Measurements from ENCODE around the gene TPRA1. TPM values are rescaled to one million over a fixed set of nuclear protein-coding genes. Genes with fewer than 3 reads are reported as not detected.

TPRA1 gene
- total RNA-seq, 1 donor from 2014 or later: 54.0 TPM

DNA sequence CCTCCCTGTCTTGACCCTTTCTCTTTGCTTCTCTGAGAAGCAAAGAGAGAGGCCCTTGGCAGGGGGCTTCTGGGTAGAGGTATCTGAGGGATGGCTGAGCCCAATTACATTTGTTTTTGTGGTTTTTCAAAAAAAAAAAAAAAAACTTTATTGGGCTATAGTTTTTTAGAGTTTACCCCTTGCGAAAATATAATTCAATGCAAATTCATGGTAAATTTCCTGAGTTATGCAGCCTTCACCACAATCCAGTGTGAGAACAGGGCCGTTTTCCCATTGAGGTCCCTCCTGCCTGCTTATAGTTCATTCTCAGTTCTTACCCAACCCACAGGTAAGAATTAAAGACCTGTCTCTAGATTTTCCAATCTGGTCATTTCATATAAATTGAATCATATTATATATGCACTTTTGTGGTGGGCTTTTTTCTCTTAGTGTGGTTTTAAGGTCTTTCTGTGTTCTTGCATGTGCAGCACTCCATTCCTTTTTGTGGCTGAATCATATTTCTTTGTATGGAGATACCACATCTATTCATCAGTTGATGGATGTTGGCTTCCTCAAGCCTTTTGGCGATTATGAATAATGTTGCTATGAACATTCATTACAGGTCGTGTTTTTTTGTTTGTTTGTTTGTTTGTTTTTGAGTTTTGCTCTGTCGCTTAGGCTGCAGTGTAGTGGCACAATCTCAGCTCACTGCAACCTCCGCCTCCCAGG, 10.4 kb upstream of the TPRA1 start:
- no peak for DNase-seq (ENCODE audit: extremely low spot score in 2 of 2)
- Histone ChIP-seq H3K4me3 (no peak overlapping the region), H3K27me3 (no peaks in the 10 kb centered on the region), H3K36me3 (no peaks in the 10 kb centered on the region), H3K9me3 (no peaks in the 10 kb centered on the region), H3K4me1 (peaks cover 8% of the 10 kb centered on the region), H3K27ac (no peak overlapping the region)
- intact Hi-C loops (cut with DNase I): no loop called here
- TF ChIP-seq POLR2A (IDR thresholded peaks at IDR 0.05): no peak
- TF ChIP-seq, protein P1, sequence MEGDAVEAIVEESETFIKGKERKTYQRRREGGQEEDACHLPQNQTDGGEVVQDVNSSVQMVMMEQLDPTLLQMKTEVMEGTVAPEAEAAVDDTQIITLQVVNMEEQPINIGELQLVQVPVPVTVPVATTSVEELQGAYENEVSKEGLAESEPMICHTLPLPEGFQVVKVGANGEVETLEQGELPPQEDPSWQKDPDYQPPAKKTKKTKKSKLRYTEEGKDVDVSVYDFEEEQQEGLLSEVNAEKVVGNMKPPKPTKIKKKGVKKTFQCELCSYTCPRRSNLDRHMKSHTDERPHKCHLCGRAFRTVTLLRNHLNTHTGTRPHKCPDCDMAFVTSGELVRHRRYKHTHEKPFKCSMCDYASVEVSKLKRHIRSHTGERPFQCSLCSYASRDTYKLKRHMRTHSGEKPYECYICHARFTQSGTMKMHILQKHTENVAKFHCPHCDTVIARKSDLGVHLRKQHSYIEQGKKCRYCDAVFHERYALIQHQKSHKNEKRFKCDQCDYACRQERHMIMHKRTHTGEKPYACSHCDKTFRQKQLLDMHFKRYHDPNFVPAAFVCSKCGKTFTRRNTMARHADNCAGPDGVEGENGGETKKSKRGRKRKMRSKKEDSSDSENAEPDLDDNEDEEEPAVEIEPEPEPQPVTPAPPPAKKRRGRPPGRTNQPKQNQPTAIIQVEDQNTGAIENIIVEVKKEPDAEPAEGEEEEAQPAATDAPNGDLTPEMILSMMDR (IDR thresholded peaks at IDR 0.05): no peak
- TF ChIP-seq POLR2AphosphoS5 (IDR thresholded peaks at IDR 0.05; ENCODE audit: insufficient read depth in 1 of 2, low read depth in 1 of 2): no peak

DNA sequence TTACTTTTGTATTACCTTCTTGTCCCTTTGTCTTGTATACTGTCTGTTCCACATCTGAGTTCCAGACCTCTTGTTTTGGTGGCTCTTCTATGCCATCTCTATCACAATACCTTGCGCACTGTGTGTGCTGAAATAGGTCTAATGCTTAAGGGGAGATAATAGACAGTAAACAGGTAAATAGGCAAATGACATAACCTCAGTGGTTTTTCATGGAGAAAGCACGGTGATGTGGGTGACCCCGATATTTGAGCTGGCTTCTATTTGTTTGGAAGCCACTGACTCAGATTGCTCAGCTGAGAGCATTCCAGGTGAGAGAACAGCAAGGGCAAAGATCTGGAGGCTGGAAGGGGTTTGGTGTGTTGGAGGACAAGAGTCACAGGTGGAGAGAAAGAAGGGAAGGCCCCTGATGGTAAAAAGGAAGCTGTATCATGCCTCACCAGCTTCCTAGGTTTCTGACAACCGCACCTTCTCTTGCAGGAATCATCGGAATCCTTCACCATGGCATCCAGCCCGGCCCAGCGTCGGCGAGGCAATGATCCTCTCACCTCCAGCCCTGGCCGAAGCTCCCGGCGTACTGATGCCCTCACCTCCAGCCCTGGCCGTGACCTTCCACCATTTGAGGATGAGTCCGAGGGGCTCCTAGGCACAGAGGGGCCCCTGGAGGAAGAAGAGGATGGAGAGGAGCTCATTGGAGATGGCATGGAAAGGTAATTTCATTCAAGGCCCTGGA, 8.5 kb upstream of the TPRA1 start:
- Histone ChIP-seq H3K9me3 (no peaks in the 10 kb centered on the region), H3K27ac (peak overlapping the region; percentile 65), H3K36me3 (no peaks in the 10 kb centered on the region), H3K27me3 (no peaks in the 10 kb centered on the region), H3K4me1 (peaks cover 8% of the 10 kb centered on the region), H3K4me3 (peak overlapping the region; percentile 58 to 66)
- no peak for DNase-seq (ENCODE audit: extremely low spot score in 2 of 2)
- TF ChIP-seq, protein P1 (IDR thresholded peaks at IDR 0.05): no peak
- no peak for TF ChIP-seq POLR2A (IDR thresholded peaks at IDR 0.05)
- TF ChIP-seq POLR2AphosphoS5 (IDR thresholded peaks at IDR 0.05; ENCODE audit: insufficient read depth in 1 of 2, low read depth in 1 of 2): no peak
- intact Hi-C loops (cut with DNase I): no loop called here

DNA sequence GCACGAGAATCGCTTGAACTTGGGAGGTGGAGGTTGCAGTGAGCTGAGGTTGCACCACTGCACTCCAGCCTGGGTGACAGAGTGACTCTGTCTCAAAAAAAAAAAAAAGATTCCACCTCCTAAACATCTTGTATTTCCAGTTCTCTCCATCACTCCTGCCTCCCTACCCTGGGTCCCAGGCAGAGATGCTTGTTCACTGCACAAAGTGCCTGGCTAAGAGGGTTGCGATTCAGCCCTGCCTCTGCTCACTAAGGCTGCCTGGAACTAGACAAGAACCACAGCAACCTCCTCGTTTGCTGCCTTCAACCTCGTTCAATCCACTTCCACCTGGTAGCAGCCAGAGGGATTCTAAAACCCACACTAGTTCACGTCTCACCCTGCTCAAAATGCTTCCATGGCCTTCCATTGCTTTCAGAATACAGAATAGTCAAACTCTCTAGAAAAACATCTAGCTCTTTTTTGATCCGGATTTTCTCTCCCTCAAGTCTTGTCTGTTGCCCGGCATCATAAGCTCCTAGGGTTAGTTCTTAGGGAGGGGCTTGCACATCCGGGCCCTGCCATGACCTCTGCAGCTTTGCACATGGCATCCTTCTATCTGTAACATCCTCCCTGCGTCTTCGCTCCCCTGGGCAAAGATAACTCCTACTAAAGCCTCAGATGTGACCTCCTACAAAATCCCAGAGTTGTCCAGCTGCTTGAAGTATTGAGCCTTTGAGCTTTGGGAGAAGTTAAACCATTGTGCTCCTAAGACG, 6.7 kb upstream of the TPRA1 start:
- DNase-seq (ENCODE audit: extremely low spot score in 2 of 2): no peak
- intact Hi-C loops (cut with DNase I): no loop called here
- TF ChIP-seq POLR2AphosphoS5 (IDR thresholded peaks at IDR 0.05; ENCODE audit: insufficient read depth in 1 of 2, low read depth in 1 of 2) (no peak), POLR2A (IDR thresholded peaks at IDR 0.05) (no peak)
- TF ChIP-seq, protein P1 (IDR thresholded peaks at IDR 0.05): no peak
- Histone ChIP-seq H3K36me3 (no peaks in the 10 kb centered on the region), H3K9me3 (no peaks in the 10 kb centered on the region), H3K27ac (no peak overlapping the region), H3K4me1 (peaks cover 8% of the 10 kb centered on the region), H3K27me3 (no peaks in the 10 kb centered on the region), H3K4me3 (peak overlapping the region in 1 of 2 donors; percentile 58)

DNA sequence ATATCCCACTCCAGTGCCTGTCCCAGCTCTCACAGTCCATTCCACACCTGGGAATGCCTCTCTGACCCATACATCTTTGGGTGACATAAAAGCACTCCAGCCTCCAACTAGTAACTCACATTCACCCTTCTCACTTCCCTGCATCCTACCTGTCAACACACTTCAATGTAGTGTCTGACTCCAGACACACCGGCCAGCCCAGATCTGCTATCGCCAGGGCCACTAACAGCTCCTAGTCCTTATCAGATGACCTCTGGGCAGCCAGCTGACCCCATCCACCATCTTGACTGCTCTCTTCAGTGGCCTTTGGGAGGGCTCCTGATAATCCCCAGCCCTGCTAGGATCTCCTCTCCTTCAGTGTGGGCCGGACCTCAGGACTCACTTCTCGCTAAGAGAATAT, 4.8 kb upstream of the TPRA1 start:
- intact Hi-C loops (cut with DNase I): no loop called here
- H3K27ac ChIP-seq: no peak overlapping the region
- peaks cover 18% of the 10 kb centered on the region for H3K4me1 ChIP-seq
- no peaks in the 10 kb centered on the region for H3K36me3 ChIP-seq
- TF ChIP-seq POLR2AphosphoS5 (IDR thresholded peaks at IDR 0.05; ENCODE audit: insufficient read depth in 1 of 2, low read depth in 1 of 2): no peak
- TF ChIP-seq POLR2A (IDR thresholded peaks at IDR 0.05): no peak
- H3K9me3 ChIP-seq: no peaks in the 10 kb centered on the region
- H3K27me3 ChIP-seq: no peaks in the 10 kb centered on the region
- DNase-seq (ENCODE audit: extremely low spot score in 2 of 2): no peak
- no peak overlapping the region for H3K4me3 ChIP-seq

DNA sequence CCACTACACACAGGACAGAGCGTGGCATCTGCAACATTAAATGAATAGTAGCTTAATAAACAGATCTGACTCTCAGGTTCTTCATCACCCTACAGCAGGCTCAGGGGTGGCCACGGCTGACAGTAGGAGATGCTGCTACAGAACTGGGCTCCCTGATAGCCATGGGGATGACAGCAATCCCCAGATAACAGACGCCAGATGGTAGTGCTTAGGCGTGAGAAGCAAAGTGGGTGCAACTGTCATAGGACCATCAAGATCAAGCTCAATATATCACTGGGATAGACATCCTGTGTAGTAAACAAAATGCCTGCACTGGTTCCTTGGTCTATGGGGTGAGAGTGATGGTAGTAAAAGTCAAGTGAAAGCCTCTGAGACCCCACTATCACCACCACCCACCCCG, 2.6 kb upstream of the TPRA1 start:
- Histone ChIP-seq H3K4me3 (no peak overlapping the region), H3K4me1 (peaks cover 24% of the 10 kb centered on the region), H3K9me3 (no peaks in the 10 kb centered on the region), H3K27ac (no peak overlapping the region), H3K27me3 (no peaks in the 10 kb centered on the region), H3K36me3 (no peaks in the 10 kb centered on the region)
- TF ChIP-seq, protein P1 (IDR thresholded peaks at IDR 0.05): no peak
- TF ChIP-seq POLR2A (IDR thresholded peaks at IDR 0.05) (no peak), POLR2AphosphoS5 (IDR thresholded peaks at IDR 0.05; ENCODE audit: insufficient read depth in 1 of 2, low read depth in 1 of 2) (no peak)
- DNase-seq (ENCODE audit: extremely low spot score in 2 of 2): no peak
- intact Hi-C loops (cut with DNase I): no loop called here
